ENCODE results near the gene TBL1Y.
"Not testable (repeated sequence)": the region's sequence is repeated elsewhere in the genome, so short reads cannot be mapped to it uniquely, and the experiment has no call there.

TBL1Y gene

GRCh38 chrY:7078725-7079124 lies 168.2 kb downstream of the TBL1Y start:
- H3K4me3 ChIP-seq (ENCODE audit: low read depth, low read length), result no peak overlapping the region

GRCh38 chrY:7080548-7080947 lies 170.1 kb downstream of the TBL1Y start:
- H3K4me3 ChIP-seq (ENCODE audit: low read depth, low read length), result not testable (repeated sequence)

- no peak overlapping the region for H3K4me3 ChIP-seq (ENCODE audit: low read depth, low read length)
Observed at GRCh38 chrY:7085606-7086005, 175.1 kb downstream of the TBL1Y start.

GRCh38 chrY:7092836-7093235 lies 182.3 kb downstream of the TBL1Y start:
- H3K4me3 ChIP-seq (ENCODE audit: low read depth, low read length), result no peak overlapping the region

GRCh38 chrY:7094365-7094764 lies 183.9 kb downstream of the TBL1Y start:
- no peak overlapping the region for H3K4me3 ChIP-seq (ENCODE audit: low read depth, low read length)

GRCh38 chrY:7097021-7097420 lies 186.5 kb downstream of the TBL1Y start:
- H3K4me3 ChIP-seq (ENCODE audit: low read depth, low read length), result no peak overlapping the region

GRCh38 chrY:7099742-7100141 lies 189.2 kb downstream of the TBL1Y start:
- no peak overlapping the region for H3K4me3 ChIP-seq (ENCODE audit: low read depth, low read length)

GRCh38 chrY:7102680-7103079 lies 192.2 kb downstream of the TBL1Y start:
- no peak overlapping the region for H3K4me3 ChIP-seq (ENCODE audit: low read depth, low read length)

GRCh38 chrY:7107179-7107578 lies 196.7 kb downstream of the TBL1Y start:
- H3K4me3 ChIP-seq (ENCODE audit: low read depth, low read length), result no peak overlapping the region

GRCh38 chrY:7110086-7110485 lies 199.6 kb downstream of the TBL1Y start:
- H3K4me3 ChIP-seq (ENCODE audit: low read depth, low read length), result no peak overlapping the region

- no peak overlapping the region for H3K4me3 ChIP-seq (ENCODE audit: low read depth, low read length)
Observed at GRCh38 chrY:7115871-7116270, 205.4 kb downstream of the TBL1Y start.

GRCh38 chrY:7122202-7122601 lies 211.7 kb downstream of the TBL1Y start:
- no peak overlapping the region for H3K4me3 ChIP-seq (ENCODE audit: low read depth, low read length)

GRCh38 chrY:7125136-7126056 lies 214.9 kb downstream of the TBL1Y start:
- no peak overlapping the region for H3K4me3 ChIP-seq (ENCODE audit: low read depth, low read length)

- no peak overlapping the region for H3K4me3 ChIP-seq (ENCODE audit: low read depth, low read length)
Observed at GRCh38 chrY:7128211-7128610, 217.7 kb downstream of the TBL1Y start.

All from iPS-11a (cell line).